ENCODE data around the gene TPST1. TPM values are rescaled to one million over a fixed set of nuclear protein-coding genes. Genes with fewer than 3 reads are reported as not detected.

Gene TPST1
- total RNA-seq, 2 donors from 2014 or later, result 1.6 to 4.4 TPM

- Mint-ChIP-seq H3K27ac (no peak overlapping the region), H3K9me3 (peaks cover 2 to 4% of the 10 kb centered on the region in 2 donors), H3K36me3 (peaks cover 0 to 5% of the 10 kb centered on the region in 2 donors)
- no peak for DNase-seq (ENCODE audit: low spot score in 2 of 2)
- ATAC-seq, result no peak
Observed at GRCh38 chr7:66326501-66327215, 121.5 kb downstream of the TPST1 start.

DNA sequence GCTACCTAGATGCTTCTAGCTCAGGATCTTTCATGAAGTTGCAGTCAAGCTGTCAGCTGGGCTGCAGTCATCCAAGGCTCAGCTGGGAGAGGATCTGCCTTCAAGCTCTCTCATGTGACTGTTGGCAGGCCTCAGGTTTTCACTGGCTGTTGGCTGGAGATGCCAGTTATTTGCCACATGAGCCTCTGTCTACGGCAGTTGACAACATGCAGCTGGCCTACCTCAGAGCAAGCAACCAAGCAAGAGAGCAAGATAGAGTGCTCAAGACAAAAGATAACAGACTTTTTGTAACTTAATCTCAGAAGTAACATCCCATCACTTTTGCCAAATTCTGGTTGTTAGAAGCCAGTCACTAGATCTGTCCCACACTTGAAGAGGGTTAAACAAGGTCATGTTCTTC lies 125.8 kb downstream of the TPST1 start:
- Mint-ChIP-seq H3K36me3 (peaks cover 7 to 9% of the 10 kb centered on the region in 2 donors), H3K9me3 (no peaks in the 10 kb centered on the region), H3K27ac (no peak overlapping the region)
- DNase-seq (ENCODE audit: low spot score in 2 of 2), result no peak
- no peak for ATAC-seq

- ATAC-seq, result no peak
- H3K9me3 Mint-ChIP-seq, result peaks cover 8% of the 10 kb centered on the region in 2 donors
- H3K27ac Mint-ChIP-seq, result no peak overlapping the region
- H3K36me3 Mint-ChIP-seq, result peaks cover 16 to 18% of the 10 kb centered on the region in 2 donors
- DNase-seq (ENCODE audit: low spot score in 2 of 2), result no peak
Observed at GRCh38 chr7:66331883-66332282, 126.7 kb downstream of the TPST1 start.

- H3K9me3 Mint-ChIP-seq, result peaks cover 9 to 14% of the 10 kb centered on the region in 2 donors
- ATAC-seq, result no peak
- H3K36me3 Mint-ChIP-seq, result peaks cover 16 to 25% of the 10 kb centered on the region in 2 donors
- no peak overlapping the region for H3K27ac Mint-ChIP-seq
- DNase-seq (ENCODE audit: low spot score in 2 of 2), result no peak
Observed at GRCh38 chr7:66333443-66333842, 128.3 kb downstream of the TPST1 start.

DNA sequence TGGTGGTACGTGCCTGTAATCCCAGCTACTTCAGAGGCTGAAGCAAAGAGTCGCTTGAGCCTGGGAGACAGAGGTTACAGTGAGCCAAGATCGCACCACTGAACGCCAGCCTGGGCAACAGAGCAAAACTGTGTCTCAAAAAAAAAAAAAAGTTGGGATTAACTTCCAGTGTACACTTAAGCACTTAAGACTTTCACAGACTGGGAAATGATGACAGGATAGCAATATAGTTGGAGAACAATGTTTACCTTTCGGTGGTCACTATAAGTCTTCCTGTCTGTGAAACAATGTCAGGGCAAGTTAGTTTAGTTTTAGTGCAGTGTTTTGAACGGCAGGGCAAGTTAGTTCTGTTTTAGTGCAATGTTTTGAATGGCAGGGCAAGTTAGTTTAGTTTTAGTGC lies 130.2 kb downstream of the TPST1 start:
- ATAC-seq (no peak), DNase-seq (ENCODE audit: low spot score in 2 of 2) (no peak)
- Mint-ChIP-seq H3K27ac (no peak overlapping the region), H3K36me3 (peaks cover 16 to 29% of the 10 kb centered on the region in 2 donors), H3K9me3 (peaks cover 19 to 20% of the 10 kb centered on the region in 2 donors)

GRCh38 chr7:66336760-66337159 lies 131.6 kb downstream of the TPST1 start:
- Mint-ChIP-seq H3K36me3 (peaks cover 16 to 29% of the 10 kb centered on the region in 2 donors), H3K9me3 (peaks cover 20 to 22% of the 10 kb centered on the region in 2 donors), H3K27ac (no peak overlapping the region)
- no peak for DNase-seq (ENCODE audit: low spot score in 2 of 2)
- ATAC-seq, result no peak

DNA sequence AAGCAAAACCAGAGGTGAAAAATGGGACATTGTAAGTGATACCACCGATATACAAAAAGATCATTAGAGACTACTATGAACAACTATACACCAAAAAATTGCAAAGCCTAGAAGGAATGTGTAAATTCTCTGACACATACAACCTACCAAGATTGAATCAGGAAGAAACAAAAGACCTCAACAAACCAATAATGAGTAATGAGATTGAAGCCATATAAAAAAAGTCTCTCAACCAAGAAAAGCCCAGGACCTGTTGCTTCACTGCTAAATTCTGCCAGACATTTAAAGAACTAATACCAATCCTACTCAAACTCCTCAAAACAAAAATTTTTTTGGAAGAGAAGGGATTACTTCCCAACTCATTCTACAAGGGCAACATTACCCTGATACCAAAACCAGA lies 134.0 kb downstream of the TPST1 start:
- no peak for ATAC-seq

DNA sequence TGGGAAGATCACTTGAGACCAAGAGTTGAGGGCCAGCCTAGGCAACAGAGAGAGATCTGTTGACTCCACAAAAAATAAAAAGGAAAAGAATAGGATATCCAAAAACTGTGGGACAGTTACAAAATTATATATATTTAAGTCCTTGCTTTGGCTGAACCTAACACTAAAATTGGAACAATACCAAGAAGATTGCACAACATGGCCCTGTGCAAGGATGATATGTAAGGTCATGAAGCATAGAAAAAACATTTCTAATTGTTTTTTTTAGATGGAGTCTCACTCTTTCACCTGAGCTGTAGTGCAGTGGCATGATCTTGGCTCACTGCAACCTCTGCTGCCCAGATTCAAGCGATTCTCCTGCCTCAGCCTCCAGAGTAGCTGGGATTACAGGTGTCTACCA lies 139.0 kb downstream of the TPST1 start:
- no peak for DNase-seq (ENCODE audit: low spot score in 2 of 2)
- Mint-ChIP-seq H3K27ac (no peak overlapping the region), H3K9me3 (peaks cover 3 to 9% of the 10 kb centered on the region in 2 donors), H3K36me3 (peaks cover 0 to 3% of the 10 kb centered on the region in 2 donors)
- no peak for ATAC-seq

More for the DNA sequence above, 134.0 kb downstream of the TPST1 start:
- DNase-seq (ENCODE audit: low spot score in 2 of 2), result no peak
- no peak overlapping the region for H3K27ac Mint-ChIP-seq
- H3K9me3 Mint-ChIP-seq, result peaks cover 20 to 25% of the 10 kb centered on the region in 2 donors
- H3K36me3 Mint-ChIP-seq, result peaks cover 16 to 29% of the 10 kb centered on the region in 2 donors

DNA sequence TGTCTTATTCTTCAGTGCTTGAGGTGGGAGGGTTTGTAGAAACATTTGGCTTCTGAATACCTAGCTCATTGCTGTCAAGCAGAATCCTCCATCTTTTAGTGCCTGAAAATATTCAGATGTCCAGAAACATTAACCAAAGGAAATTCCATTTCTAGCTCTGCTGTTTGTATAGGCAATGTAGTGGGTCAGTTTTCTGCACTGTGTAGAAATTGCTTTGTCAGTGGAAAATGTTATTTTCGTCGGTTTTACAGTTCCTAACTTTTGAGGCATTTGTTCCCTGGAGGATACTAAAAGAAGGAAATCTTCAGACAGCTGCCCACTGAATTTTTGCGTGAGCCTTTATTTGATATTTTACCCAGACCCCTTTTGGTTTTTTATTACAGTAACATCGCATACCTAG lies 143.4 kb downstream of the TPST1 start:
- ATAC-seq (no peak), DNase-seq (ENCODE audit: low spot score in 2 of 2) (no peak)
- no peaks in the 10 kb centered on the region for H3K36me3 Mint-ChIP-seq
- H3K27ac Mint-ChIP-seq, result no peak overlapping the region
- H3K9me3 Mint-ChIP-seq, result no peaks in the 10 kb centered on the region

GRCh38 chr7:66348959-66349358 lies 143.8 kb downstream of the TPST1 start:
- DNase-seq (ENCODE audit: low spot score in 2 of 2) (no peak), ATAC-seq (no peak)
- Mint-ChIP-seq H3K9me3 (no peaks in the 10 kb centered on the region), H3K27ac (no peak overlapping the region), H3K36me3 (no peaks in the 10 kb centered on the region)

- DNase-seq (ENCODE audit: low spot score in 2 of 2) (no peak), ATAC-seq (no peak)
- Mint-ChIP-seq H3K27ac (no peak overlapping the region), H3K36me3 (no peaks in the 10 kb centered on the region), H3K9me3 (no peaks in the 10 kb centered on the region)
Observed at GRCh38 chr7:66352071-66352470, 146.9 kb downstream of the TPST1 start.

DNA sequence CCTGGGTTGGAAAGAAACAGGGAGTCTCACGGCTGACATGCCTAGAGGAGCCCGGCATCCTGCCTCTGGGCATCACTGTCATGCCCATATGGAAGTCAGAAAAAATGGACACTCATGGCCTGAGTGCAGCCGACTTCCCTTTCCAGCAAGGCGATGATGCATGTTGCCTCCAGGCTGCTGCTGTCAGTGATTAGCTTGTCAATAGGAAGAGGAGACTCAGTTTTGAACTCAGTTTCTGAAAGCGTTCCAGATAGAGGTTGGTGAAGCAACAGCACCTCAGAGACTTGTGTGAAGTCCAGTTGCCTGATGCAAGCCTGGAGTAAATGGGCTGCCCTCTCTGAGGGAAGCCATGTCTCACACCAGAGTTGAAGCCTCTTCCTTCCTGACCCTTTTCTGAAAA lies 148.4 kb downstream of the TPST1 start:
- Mint-ChIP-seq H3K9me3 (no peaks in the 10 kb centered on the region), H3K36me3 (no peaks in the 10 kb centered on the region), H3K27ac (no peak overlapping the region)
- DNase-seq (ENCODE audit: low spot score in 2 of 2), result no peak
- no peak for ATAC-seq

- Mint-ChIP-seq H3K9me3 (no peaks in the 10 kb centered on the region), H3K27ac (no peak overlapping the region), H3K36me3 (no peaks in the 10 kb centered on the region)
- DNase-seq (ENCODE audit: low spot score in 2 of 2), result no peak
- no peak for ATAC-seq
Observed at GRCh38 chr7:66355756-66356155, 150.6 kb downstream of the TPST1 start.

GRCh38 chr7:66356277-66356721 lies 151.2 kb downstream of the TPST1 start:
- no peak overlapping the region for H3K27ac Mint-ChIP-seq
- H3K9me3 Mint-ChIP-seq, result no peaks in the 10 kb centered on the region
- no peak for ATAC-seq
- no peaks in the 10 kb centered on the region for H3K36me3 Mint-ChIP-seq
- no peak for DNase-seq (ENCODE audit: low spot score in 2 of 2)

DNA sequence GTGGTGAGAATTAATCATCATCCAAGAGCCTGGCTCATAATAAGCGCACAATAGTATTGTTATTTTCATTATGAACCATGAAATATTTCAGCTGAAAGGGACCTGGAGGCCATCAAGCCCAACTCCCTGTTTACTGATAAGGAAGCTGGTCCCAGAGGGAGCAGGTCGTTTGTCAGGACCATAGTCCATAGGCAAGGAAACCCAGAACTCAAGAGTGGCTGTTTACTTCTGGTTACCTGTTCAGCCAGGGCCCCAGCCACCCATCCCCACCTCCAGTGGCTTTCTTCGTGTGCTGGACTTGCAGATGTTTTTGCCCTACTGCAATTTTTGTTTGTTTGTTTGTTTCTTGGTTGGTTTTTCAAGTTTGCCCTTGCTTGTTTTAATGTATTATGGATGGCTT lies 152.0 kb downstream of the TPST1 start:
- Mint-ChIP-seq H3K9me3 (no peaks in the 10 kb centered on the region), H3K36me3 (no peaks in the 10 kb centered on the region), H3K27ac (no peak overlapping the region)
- no peak for DNase-seq (ENCODE audit: low spot score in 2 of 2)
- ATAC-seq, result no peak

DNA sequence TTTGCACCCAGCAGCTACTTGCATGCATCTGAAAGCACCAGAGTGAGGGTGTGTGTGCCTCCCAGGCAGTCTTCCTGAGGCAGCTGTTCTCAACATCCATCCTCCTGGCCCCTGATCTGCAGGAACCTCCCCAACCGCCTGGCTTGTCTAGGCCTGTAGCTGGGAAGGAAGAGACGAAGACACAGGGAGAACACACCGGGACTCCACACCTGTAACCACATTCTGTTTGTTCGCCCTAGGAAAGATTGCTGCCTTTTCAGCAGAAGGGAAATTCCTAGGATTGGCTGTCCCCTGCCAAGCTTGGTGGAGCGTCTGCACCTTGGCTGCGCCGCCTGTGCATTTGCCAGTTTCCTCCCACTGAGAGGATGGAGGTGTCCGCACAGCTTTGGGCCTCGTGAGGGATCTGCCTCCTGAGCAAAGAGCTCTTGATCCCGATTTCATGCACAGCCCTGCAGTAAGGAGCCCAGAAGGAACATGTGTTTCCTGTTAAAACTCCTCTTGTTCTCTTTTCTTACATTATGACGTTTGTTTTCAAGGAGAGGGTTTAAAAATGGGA lies 154.6 kb downstream of the TPST1 start:
- Mint-ChIP-seq H3K9me3 (no peaks in the 10 kb centered on the region), H3K27ac (no peak overlapping the region), H3K36me3 (no peaks in the 10 kb centered on the region)
- DNase-seq (ENCODE audit: low spot score in 2 of 2) (no peak), ATAC-seq (no peak)

DNA sequence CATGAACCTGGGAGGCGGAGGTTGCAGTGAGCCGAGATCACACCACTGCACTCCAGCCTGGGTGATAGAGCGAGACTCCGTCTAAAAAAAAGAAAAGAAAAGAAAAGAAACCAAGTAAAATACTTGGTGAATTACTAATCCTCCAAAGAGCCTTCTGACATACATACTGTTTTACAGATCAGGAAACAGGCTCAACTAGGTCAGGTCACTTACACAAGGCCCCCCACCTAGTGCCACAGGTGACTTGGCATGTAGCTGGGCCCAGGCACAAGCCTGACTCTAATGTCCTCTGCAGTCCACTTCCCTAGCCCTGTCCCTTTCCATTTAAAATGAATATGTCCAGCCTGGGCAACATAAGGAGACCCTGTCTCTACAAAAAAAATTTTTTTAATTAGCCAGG lies 157.0 kb downstream of the TPST1 start:
- Mint-ChIP-seq H3K36me3 (no peaks in the 10 kb centered on the region), H3K27ac (no peak overlapping the region), H3K9me3 (no peaks in the 10 kb centered on the region)
- ATAC-seq (no peak), DNase-seq (ENCODE audit: low spot score in 2 of 2) (no peak)

DNA sequence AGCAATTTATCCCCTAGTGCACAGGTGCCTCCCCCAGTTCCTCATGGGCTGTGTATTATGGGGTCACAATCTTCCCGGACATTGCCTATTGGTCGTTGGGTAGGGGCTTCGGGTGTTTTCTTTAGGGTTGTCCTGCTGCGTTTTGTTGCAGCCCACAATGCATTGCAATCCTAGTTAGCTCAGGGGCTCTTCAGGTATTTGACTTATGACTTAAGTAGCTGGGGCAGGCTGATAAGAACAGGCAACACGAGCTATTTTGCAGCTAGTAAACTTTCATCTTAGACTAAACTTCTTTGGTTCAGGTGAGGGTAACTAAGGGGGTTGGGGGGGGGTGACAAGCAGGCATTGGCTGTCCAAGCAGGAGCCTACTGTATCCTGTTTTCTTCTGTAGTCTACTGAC lies 158.5 kb downstream of the TPST1 start:
- DNase-seq (ENCODE audit: low spot score in 2 of 2) (no peak), ATAC-seq (no peak)
- Mint-ChIP-seq H3K36me3 (no peaks in the 10 kb centered on the region), H3K9me3 (no peaks in the 10 kb centered on the region), H3K27ac (no peak overlapping the region)

Measured in activated naive CD4-positive, alpha-beta T cell treated with anti-CD3 and anti-CD28 coated beads, Interleukin-2, amount 50 U/mL, for 72 hours (primary cell).